T47D (cell line): ENCODE results near the gene CDH5.

Experiments used
- DNase-seq, 2 experiments: peaks; one replicate each; pipeline versions ENCODE4 v3.0.0 to v3.0.0-alpha.2; 2011 to 2012; ENCODE audit warnings: low read depth in 1 of 2, low spot score in 1 of 2
- JUND ChIP-seq: IDR thresholded peaks from 2 replicates; pipeline ENCODE4 v1.6.1; 2012; ENCODE audit warnings: low read depth
- in situ Hi-C: cut with HindIII; loops from 2 replicates; pipeline ENCODE4 v1.10.0; 2016; ENCODE audit warnings: low sequenced_read_pairs, low pct_unique_long_range_greater_than_20kb

The CDH5 gene

GRCh38 chr16:66382171-66382965, 15.9 kb downstream of the CDH5 start:
- no peak for TF ChIP-seq JUND
- in situ Hi-C loops: no loop called here
- DNase-seq: no peak

DNA sequence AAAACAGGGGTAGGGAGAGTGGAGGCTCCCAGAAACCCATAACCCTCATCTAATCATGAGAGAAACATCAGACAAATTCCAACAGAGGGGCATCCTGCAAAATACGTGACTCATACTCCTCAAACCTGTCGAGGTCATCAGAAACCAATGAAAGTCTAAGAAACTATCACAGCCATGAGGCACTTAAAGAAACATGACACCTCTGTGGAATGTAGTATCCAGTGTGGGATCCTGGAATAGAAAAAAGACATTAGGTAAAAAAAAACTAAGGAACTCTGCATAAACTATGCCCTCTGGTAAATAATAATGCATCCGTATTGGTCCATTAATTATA, 16.4 kb downstream of the CDH5 start:
- TF ChIP-seq JUND: no peak
- in situ Hi-C loops: no loop called here
- no peak for DNase-seq

- DNase-seq: no peak
- in situ Hi-C loops: no loop called here
- no peak for TF ChIP-seq JUND
Measured at GRCh38 chr16:66383551-66383950, 17.1 kb downstream of the CDH5 start.

GRCh38 chr16:66385415-66385814, 18.9 kb downstream of the CDH5 start:
- TF ChIP-seq JUND: no peak
- in situ Hi-C loops: no loop called here
- DNase-seq: no peak

- in situ Hi-C loops: no loop called here
- TF ChIP-seq JUND: no peak
Measured at GRCh38 chr16:66386629-66387622, 20.4 kb downstream of the CDH5 start.

GRCh38 chr16:66387817-66388332, 21.4 kb downstream of the CDH5 start:
- no peak for DNase-seq
- TF ChIP-seq JUND: no peak
- in situ Hi-C loops: no loop called here

More at GRCh38 chr16:66386629-66387622, 20.4 kb downstream of the CDH5 start:
- DNase-seq: no peak

DNA sequence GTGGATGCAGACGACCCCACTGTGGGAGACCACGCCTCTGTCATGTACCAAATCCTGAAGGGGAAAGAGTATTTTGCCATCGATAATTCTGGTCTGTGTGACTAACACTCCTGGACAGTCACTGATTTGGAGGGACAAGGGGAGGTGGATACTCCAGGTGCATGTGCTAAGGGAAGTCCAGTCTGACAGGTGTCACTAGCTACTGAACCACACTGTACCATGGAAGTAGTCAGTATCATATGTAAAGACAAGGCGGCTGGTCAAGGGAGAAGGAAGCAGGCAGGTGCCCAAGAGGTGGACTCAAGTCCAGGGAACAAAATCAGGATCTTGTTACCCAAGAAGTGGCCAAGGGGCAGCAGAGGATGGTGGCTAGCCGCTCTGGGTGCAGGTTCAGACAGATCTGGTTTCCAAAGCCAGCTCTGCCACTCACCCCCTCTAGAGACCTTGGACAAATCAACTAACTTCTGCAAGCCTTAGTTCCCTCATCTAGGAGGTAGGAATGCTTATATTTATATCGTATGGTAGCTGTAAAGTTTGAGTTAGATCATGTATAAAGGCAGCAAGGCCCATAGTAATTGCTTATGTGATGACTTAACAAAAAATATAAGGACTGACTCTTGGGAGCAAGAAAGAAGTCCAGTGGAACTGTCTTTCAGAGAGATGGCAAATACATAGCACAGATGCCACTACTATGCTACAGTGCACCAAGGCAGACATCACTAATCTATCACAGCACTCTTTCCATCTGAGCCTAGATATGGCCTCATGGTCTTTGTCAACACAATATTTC, 22.1 kb downstream of the CDH5 start:
- TF ChIP-seq JUND: no peak
- in situ Hi-C loops: no loop called here
- no peak for DNase-seq

- in situ Hi-C loops: no loop called here
- DNase-seq: no peak
- TF ChIP-seq JUND: no peak
Measured at GRCh38 chr16:66389256-66390176, 23.0 kb downstream of the CDH5 start.

DNA sequence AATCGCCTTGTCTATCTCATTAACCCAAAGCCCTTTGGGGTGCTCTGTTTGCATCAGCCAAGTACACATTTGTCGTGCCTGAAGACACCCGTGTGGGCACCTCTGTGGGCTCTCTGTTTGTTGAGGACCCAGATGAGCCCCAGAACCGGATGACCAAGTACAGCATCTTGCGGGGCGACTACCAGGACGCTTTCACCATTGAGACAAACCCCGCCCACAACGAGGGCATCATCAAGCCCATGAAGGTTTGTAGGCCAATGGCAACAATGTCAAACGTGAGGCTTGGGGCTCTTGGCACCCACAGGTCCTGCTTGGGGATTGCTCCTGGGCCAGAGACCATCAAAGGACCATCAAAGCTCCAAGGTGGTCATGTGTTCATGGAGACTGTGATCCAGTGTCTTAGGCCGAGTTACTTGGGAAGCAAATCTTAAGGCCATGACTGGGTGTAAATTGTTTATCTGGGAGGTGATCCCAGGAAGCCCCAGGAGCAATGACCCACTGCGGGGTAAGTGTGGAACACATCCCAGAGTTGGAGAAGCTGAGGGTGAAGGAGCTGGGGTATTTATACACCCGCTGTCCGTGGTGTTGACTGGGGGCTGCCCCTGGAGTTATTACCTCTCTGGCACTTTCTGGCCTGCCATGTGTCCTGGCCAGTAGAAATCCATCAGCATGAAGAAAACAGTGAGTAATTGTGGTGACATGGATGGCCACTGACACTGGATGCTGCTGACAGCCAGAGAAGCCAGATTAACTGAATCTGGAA, 24.0 kb downstream of the CDH5 start:
- DNase-seq: no peak
- in situ Hi-C loops: no loop called here
- no peak for TF ChIP-seq JUND

DNA sequence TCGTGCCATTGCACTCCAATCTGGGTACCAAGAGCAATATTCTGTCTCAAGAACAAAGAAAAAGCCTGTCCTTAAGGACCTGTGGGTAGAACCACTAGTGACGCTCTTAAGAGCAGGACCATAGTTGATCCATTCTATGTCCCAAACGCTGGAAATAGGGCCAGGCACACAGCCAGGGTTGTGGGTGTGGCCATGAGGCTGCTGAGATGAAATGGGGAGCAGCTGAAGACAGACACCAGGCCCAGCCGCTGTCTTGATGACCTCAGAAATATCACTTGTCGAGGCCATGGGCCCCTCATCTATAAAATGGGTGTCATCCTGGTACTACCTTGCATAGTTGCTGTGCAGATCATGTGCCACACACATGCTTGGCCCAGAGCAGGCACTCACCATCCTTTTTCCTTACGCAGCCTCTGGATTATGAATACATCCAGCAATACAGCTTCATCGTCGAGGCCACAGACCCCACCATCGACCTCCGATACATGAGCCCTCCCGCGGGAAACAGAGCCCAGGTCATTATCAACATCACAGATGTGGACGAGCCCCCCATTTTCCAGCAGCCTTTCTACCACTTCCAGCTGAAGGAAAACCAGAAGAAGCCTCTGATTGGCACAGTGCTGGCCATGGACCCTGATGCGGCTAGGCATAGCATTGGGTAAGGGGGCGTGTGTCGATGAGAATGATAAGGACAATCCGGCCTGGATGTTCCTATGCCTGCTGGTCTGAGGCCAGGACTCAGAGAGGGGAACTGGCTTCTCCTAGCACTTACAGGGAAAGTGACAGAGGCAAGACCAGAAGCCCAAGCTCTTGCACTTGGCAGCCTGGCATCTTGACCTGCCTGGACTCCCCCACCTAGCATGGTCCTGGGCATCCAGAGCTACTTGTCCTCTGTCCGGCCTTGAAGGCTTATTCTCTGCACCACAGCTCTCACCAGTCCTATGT, 25.5 kb downstream of the CDH5 start:
- in situ Hi-C loops: no loop called here
- TF ChIP-seq JUND: no peak
- no peak for DNase-seq
